Measurements from ENCODE around the gene RABAC1.

DNA sequence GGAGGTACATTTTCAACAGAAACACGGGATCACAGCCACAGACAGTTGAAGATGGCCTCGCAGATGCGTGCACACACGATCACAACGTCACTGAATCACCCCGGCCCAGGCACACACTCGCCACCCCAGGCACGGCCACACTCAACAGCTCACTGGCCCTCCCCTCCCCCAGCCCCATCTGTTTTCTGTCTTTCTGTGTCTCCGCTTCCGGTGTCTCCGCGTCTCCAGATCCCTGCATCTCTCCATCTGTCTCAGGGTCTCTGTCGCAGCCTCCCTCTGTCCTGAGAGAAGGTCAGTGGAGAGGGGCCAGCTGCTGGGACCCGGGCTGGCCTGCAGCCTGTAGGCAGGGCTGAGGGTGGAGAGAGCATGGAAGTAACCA is 38.7 kb upstream of the RABAC1 start:
- TF ChIP-seq, protein P1, sequence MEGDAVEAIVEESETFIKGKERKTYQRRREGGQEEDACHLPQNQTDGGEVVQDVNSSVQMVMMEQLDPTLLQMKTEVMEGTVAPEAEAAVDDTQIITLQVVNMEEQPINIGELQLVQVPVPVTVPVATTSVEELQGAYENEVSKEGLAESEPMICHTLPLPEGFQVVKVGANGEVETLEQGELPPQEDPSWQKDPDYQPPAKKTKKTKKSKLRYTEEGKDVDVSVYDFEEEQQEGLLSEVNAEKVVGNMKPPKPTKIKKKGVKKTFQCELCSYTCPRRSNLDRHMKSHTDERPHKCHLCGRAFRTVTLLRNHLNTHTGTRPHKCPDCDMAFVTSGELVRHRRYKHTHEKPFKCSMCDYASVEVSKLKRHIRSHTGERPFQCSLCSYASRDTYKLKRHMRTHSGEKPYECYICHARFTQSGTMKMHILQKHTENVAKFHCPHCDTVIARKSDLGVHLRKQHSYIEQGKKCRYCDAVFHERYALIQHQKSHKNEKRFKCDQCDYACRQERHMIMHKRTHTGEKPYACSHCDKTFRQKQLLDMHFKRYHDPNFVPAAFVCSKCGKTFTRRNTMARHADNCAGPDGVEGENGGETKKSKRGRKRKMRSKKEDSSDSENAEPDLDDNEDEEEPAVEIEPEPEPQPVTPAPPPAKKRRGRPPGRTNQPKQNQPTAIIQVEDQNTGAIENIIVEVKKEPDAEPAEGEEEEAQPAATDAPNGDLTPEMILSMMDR (IDR thresholded peaks at IDR 0.05), result no peak
- TF ChIP-seq POLR2A (IDR thresholded peaks at IDR 0.05) (no peak), POLR2AphosphoS5 (IDR thresholded peaks at IDR 0.05) (no peak)

All from sigmoid colon (tissue), 4 donors.